Activated CD4-positive, alpha-beta T cell treated with anti-CD3 and anti-CD28 coated beads, Interleukin-2, amount 50 U/mL, for 1 hour (primary cell): ENCODE results near the gene HS6ST3.

Experiments used
- DNase-seq: peaks from one replicate; pipeline ENCODE4 v3.0.0-alpha.2; 2020

Gene HS6ST3

DNA sequence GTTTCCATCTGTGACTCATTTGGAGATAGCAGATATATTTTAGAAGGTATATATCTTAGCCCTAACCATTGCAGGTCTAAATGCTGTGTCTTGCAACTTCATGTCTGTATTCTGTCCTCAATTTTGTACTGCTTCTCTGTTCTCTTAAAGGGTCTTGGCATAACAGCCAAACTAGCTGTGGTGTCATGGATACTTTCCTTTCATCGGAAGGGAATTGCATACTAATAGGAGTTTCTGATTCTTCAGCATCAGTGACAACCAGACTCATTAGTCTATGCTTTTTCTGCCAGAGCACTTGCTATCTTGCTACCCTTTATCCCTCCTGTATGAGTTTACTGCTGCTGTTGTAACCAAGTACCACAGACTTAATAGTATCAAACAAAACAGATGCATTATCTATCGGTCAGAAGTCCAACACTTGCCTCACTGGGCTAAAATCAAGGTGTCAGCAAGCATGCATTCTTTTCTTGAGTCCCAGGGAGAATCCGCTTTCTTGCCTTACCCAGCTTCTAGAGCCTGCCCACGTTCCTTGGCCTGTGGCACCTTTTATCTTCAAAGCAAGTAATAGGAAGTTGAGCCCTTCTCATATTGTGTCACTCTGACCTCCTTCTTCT lies 253.1 kb downstream of the HS6ST3 start:
- DNase-seq = no peak

DNA sequence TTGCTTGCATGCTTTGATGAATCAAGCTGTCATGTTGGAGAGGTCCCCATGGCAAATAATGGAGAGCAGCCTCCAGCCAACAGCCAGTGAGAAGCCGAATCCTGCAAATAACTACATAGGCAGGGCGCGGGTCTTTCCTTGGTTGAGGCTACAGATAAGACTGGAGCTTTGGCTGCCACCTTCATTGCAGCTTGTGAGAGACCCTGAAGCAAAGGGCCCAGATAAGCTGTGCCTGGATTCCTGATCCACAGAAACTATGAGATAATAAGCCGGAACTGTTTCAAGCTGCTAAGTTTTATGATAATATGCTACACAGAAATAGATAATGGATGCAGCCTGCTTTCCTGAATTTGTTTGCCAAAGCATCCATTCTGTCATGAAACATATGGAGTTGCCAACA lies 257.0 kb downstream of the HS6ST3 start:
- DNase-seq = no peak

DNA sequence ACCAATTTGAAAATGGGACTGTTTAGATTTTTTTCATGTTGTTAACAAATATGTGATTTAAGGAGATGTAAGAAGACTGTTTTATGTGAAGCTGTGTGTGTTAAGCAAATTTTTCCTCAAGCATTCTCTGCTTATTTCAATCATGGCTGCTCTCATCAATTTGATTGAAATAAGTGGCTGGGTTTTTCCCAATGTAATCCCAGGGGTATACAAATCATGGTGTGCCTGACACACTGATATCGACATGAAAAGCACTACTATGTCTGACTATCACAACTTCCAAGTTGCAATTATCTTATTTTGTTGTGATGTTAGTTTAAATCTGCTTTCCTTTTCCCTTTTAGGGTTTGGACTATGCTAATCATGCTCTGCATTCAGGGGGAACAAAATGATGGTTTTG lies 283.7 kb downstream of the HS6ST3 start:
- no peak for DNase-seq

DNA sequence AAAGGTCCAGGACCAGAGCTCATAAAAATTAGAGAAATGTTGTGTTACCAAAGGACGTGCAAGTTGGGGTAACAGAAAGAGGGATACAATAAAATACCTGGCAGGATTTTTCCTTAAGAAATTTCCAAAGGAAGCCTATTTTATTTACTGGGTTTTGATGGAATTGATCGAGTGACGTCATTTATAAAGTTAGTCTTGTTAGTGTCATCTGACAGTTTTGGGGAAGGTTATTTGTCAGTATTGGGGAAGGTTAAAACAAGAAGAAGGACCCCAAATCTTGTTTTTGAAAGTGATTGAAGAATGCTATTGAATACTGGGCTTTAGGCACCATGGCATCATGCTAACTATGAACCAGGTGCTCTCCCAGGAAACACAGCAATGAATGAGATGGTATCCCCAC lies 287.9 kb downstream of the HS6ST3 start:
- no peak for DNase-seq

DNA sequence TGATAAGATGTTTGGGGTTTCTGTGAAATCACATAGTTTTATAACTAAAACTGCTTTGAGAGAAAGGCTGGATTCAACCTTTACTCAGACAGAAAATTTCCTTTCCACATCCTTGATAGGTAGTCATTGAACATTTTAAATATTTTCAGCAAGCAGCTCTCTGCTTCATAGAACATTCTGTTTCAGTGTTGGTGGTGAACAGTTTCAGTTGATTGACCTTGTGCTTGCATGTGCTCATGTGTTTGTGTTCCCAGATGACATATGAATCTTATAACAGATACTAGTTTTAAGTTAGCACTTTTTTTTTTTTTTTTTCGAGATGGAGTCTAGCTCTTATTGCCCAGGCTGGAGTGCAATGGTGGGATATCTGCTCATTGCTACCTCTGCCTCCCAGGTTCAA lies 290.1 kb downstream of the HS6ST3 start:
- DNase-seq = no peak

DNA sequence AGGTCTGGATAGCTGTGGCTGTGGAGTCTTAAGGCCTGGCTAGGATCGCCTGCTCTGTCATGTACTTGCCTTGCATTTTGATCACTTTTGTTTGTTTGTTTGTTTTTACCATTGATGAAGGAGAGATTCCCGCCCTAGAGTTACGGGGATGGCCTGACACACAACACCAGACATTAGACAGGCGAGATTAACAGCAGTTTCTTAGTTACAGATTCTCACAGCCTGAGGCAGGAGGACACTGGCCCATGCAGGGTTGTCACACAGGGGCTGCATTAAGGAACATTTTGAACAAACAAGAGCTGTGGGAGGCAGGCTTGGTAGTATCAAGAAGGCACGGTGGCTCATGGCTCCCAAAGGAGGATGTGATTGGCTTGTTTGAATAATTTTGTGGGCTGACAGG lies 291.8 kb downstream of the HS6ST3 start:
- no peak for DNase-seq

DNA sequence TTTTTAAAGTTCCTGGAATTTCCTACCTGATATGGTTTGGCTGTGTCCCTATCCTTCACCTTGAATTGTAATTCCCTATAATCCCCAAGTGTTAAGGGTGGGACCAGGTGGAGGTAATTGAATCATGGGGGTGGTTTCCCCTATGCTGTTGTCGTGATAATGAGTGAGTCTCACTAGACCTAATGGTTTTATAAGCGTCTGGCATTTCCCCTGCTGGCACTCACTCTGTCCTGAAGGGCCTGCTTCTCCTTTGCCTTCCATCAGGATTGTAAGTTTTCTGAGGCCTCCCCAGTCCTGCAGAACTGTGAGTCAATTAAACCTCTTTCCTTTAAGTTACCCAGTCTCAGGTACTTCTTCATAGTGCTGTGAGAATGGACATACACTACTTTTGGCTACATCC lies 298.7 kb downstream of the HS6ST3 start:
- DNase-seq = no peak

DNA sequence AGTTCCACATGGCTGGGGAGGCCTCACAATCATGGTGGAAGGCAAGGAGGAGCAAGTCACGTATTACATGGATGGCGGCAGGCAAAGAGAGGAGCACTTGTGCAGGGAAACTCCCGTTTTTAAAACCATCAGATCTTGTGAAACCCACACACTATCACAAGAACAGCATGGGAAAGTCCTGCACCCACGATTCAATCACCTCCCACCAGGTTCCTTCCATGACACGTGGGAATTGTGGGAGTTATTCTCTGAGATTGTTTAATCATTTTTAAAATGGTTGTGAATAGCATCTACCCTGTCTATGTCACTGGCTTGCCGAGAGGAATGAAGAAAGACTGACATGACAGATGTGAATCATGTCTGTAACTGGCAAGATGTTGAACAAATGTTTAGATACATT lies 301.7 kb downstream of the HS6ST3 start:
- DNase-seq = no peak

DNA sequence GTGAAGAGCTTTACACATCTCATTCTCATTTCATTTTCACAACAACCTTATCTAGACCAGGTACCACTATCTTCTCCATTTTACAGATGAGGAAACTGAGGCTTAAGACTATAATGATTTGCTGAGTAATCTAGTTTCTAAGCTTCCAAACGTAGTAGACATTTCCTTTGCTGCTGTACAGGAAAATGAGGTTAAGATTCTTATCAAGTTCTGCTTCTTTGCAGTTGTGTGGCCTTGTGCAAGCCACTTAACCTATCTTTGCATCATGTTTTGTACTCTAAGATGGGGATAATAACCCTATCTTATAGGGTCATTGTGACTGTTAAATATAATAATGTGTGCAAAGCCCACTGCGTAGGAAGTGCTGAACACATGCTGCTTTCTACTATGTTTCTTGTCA lies 307.9 kb downstream of the HS6ST3 start:
- DNase-seq = no peak

DNA sequence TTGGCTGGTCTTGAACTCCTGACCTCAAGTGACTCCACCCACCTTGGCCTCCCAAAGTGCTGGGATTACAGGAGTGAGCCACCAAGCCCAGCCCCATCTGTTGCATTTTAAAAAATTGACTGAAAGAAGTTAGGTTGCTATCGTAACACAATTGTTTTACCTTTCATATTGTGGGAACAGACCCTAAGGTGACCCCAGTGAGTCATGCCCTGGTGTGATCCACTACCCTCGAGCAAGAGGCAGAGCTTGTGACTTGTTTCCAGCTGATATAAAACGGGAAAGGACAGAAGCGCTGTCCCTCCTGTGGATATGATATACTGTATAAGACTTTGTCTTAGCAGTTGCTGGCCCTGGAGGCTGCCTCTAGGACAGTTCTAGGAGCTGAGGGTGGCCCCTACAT lies 308.6 kb downstream of the HS6ST3 start:
- no peak for DNase-seq

DNA sequence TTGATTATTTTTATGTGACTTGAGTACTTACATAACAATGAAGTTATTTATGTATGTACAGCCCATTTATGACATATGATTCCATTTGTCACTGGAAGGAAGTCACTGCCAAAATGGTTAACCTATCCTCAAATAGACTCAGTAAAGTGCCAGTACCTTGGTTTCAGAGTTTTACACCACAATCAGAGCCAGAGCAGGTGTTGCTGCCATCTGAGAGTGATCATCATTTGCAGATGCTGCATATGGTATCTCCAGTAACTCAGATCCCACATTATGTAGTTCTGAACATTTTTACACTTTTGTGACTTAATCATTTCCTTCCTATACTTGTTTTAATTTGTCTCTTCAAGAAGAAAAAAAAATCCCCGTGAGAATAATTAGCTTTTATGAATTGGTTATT lies 313.3 kb downstream of the HS6ST3 start:
- DNase-seq = no peak

DNA sequence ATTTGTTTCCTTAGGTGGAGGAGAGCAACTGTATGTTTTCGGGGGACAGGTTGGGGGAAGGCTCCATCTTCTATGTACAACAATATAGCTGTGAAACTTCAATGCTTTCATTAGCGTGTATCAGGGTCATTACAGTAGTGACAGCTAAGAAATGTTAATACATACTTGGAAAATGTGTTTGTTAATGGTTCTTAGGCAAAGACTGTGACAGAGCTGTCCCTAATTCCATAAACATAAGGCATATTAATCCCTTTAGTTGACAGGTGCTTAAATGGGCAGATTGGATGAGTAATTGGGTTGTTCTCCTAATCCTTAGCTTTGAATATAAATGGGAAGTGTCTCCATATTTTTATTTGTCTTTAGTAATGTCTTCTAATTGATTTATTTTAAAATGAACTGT lies 313.7 kb downstream of the HS6ST3 start:
- no peak for DNase-seq

DNA sequence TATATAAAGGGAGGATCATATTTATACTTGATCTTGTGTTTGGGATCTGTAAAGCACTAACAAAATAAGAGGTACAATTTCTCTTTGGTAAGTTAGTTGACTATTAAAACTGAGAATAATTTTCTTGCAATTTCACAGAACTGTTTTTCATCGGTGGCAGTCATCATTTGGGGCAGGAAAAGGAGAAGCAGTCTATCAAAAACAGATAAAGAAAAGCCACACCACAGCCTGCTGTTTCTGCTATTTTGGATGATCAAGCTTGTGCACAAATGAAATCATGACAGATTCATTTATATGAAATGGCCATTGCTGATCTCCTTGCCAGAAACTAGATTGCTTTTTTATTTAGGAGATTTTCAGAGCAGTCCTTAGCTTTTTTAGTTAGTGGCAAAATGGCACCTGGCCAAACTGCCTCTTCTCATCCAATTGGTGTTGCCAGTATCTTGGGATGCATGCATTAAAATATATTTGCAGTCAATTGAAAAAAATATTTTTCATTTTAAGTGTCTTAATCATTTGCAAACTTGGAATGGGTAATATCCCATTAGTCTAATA lies 326.0 kb downstream of the HS6ST3 start:
- DNase-seq = no peak

DNA sequence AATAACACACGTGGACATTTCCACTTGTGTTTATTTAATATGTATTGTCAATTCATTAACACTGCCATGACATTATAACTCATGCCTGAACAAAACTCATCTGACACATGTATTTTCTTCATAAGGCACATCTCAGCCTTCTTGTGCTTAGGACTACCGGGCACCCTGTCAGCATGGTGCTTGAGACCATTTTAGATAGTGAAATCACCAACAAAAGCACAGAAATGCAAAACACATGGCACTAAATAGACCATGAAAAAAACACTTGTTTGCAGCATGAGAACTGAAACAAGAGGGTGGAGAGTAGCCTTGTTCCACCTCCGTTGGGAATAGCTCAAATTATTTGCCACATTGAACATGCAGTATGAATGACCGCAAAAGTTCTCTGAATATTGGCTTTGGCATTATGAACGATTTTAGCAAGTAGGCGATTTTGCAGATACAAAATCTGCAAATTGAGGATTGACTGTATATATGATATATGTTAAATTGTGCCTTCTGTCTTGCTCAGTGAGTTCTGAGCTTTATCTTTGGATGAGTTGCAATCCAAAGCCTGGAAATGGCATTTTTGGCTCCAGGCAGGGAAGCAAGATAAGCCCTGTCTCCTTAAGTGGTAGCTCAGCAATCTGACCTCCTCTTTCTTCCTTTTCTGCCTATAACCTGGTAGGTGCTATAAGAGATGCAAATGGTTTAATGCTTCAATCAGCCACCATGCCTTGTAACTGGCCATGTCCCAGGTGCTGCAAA lies 328.2 kb downstream of the HS6ST3 start:
- DNase-seq = no peak

DNA sequence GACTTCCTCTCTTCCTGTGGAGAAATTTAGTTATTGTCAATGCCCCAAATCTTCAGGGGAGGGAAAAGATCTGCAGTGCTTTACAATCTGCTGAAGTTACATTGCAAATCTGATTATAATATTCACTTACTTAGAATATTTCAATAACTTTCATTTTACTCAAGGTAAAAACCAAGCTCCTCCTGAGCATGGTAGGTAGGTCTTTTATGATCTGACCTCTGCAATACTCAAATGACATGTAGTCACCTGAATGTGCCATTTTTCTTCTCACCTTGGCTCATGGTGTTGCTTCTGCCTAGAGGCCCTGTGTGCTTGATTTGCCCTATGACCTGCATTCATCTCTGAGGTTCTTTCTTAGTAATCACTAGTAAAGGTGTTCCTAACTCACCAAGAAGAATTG lies 331.4 kb downstream of the HS6ST3 start:
- no peak for DNase-seq

DNA sequence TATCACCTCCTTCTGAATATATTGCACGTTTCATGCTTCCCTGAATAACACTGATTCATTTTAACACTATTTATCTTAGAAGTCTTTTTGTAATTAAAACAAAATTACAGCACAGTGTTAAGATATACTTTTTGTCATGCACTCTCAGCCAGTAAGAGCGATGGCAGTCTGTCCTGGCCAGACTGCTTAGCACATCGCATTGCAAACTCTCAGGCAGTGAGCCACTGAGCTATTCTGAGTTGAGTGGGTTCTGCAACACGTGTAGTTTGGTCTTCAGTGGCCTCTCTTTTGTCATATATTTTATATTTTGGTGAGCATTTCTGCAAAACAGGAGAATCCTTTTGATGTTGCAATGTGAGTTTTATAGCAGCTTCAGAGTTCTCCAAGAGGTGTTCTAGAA lies 332.1 kb downstream of the HS6ST3 start:
- no peak for DNase-seq

DNA sequence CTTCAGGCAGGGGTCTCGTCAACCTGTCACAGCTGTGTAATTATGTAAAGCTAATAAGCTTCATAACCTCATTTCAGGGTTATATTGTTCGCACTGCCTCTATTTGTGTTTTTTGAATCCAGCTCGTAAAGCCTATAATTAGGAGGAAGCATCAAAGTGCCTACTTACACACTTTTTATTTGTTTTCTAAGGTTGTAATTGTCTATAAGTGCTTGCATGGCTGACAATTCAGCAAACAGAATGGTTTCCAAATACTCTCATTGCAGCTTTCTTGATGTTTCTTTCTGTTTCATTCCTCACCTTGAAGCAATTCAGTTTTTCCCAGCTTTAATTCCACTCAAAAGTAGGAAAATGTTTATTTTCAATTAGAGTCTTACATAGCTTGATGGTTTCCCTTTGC lies 336.3 kb downstream of the HS6ST3 start:
- DNase-seq = no peak

DNA sequence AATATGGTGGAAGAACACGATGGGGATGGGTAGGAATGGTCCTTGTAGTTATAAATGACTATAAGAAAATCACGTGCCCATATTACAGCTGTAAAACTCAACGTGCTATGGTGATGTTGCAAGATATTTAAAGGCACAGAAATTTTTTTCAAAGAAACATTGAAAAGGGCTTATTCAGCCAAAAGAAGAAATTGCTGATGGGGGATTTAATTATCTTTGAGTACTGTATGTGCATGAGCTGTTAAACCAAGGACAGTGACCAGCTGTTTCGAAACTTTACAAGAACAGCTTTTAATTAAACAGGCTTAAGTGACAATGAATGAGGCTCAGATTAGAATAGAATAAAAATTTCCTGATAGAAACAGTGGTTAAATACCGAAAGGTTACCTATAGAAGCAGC lies 339.0 kb downstream of the HS6ST3 start:
- DNase-seq = no peak

DNA sequence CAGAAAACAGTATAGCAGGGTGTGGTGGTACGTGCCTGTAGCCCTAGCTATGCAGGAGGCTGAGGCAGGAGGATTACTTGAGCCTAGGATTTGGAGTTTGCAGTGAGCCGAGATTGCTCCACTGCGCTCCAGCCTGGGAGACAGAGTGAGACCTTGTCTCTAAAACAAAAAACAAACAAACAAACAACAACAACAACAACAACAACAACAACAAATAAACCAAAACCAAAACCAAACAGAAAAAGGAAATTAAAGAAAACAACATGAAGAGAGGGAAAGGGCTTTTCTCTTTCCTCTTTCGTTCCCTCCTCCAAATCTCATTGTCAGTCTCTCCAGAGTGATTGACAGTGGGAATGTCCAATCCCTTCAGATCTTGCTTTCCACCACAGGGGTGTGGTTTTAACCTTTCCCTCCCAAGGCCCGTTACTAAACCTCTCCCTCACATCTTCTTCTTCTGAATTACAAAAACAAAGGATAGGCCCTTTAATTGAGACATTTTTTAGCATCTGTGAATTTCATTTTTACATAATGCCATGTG lies 341.2 kb downstream of the HS6ST3 start:
- DNase-seq = no peak

DNA sequence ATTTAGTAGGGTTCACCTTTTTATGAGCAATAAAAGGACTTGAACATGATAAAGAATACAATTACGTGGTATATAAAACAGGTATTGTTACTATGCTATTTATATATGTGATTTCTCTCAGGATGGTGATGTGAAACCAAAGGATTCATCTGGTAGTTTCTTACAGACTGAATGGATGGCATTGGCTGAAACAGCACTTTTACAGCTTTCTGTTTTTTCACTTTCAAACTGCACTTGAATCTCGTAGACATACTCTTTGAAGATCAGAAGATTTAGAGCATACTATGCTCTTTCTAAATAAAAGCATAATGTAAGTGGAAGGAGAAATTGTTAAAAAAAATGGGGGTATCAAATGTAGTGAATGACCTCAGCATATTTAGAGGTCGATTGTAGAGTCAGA lies 354.8 kb downstream of the HS6ST3 start:
- DNase-seq = no peak

DNA sequence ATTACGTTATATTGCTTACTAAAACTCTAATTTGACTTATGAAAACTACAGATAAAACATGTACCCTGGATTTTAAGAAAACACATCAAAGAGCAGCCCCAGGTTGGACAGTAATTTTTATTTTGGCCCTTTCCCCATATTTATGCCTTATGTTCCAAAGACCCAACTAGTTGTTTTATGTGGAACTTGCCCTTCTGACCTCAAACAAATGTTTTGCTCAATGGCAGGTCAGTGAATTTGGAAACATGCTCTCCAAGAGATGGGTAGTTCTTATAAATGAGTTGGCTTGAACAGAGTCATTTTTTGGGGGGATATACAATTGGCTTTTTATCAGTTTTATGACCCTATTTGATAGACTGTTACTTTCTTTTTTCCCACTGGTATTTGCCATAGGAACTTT lies 360.0 kb downstream of the HS6ST3 start:
- no peak for DNase-seq

DNA sequence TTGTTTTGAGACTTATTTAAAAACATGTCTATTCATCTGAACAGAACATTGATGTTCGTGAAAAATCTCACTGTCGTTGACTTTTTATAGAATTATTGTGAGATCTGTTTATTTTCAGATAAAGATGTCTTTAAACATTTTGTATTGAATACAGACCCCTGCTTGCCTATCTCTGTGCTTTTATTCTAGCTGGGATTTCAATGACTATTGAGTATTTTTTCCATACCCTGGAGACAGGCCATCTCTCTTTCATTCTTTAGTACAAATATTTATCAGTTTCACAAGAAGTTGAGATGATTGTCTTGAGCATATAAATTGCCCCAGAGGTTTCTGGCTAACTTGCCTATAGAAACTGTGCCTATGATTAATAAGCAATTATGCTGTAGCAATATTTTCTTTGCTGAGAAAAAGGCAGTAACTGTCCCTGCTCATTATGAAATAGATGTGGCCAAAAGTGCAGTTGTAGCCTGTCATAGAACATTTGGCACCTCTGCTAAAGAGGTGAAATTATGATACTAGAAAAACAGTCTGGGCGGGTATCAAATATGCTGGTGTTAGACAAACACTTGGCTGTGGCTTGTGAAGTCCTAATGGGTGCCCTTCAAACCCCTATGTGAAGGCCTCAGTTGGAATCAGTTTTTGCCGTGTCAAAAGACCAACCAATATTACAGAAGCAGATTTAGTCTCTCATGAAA lies 360.6 kb downstream of the HS6ST3 start:
- DNase-seq = no peak

DNA sequence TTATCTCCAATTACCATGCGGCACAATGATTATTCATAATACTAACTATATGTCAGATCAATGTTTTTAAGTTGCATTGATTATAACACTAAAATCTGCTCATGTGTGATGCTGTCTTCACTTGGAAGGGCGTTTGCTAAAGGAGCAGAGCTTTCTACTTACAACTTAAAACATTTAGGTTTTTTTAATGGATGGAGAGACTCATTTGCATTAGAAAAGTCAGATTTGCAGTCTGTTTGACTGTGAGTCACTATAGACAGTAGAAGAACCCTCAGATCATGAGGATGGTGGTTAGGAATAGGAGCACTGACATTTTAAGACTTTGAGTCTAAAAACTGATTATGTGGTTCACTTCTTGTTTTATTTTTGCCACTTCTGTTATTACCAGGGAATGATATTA lies 364.6 kb downstream of the HS6ST3 start:
- DNase-seq = no peak

DNA sequence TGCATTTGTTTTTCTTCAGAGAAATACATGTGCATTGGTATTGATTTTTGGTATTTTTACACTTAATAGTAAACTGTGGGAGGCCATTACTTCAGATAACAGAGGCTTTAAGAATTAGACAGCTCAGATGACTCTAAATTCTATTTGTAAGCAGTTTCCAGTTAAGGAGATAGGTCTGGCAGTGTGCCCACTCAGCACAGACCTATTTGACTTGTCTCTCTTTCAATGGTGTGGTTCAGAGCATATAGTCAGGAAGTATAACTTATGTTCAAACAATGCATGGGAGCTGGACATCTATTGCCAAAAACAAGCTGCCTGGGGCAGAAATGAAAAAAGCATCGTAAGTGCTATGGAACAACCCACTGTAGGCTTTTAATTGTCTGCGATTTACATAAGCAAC lies 370.7 kb downstream of the HS6ST3 start:
- no peak for DNase-seq
